Keratinocyte (primary cell): Measurements from ENCODE around the gene HSD17B2. TPM values are rescaled to one million over a fixed set of nuclear protein-coding genes. Genes with fewer than 3 reads are reported as not detected.

Source experiments
- DNase-seq: peaks from one replicate; pipeline ENCODE4 v3.0.0-alpha.2; 2011; ENCODE audit warnings: low read depth, missing footprints, low spot score
- FAIRE-seq: peaks from 2 replicates; lab custom pipeline; 2011; peaks lifted over from hg19 to GRCh38; lab: Jason Lieb, UNC
- H2AFZ ChIP-seq: 2 replicates; pipeline ENCODE4 v1.6.0; 2012; ENCODE audit warnings: low read length, control low read depth, inconsistent platforms; ENCODE audit not compliant: control insufficient read depth
- H3K27ac ChIP-seq: 2 replicates; pipeline ENCODE4 v1.5.1; 2011; ENCODE audit warnings: low read length; ENCODE audit not compliant: control insufficient read depth, insufficient read depth
- H3K27me3 ChIP-seq: 3 replicates; pipeline ENCODE4 v1.6.0; 2011; ENCODE audit warnings: low read length; ENCODE audit not compliant: control insufficient read depth, insufficient read depth; ENCODE audit errors: extremely low read depth
- H3K36me3 ChIP-seq, 2 experiments: 2 replicates in 1 of 2; 3 replicates in 1 of 2; pipeline ENCODE4 v1.5.1; 2011; ENCODE audit warnings: low read length in 2 of 2, mild to moderate bottlenecking in 1 of 2; ENCODE audit not compliant: control insufficient read depth in 2 of 2, insufficient read depth in 2 of 2; ENCODE audit errors: extremely low read depth in 1 of 2
- H3K4me1 ChIP-seq: 3 replicates; pipeline ENCODE4 v1.5.1; 2011; ENCODE audit warnings: low read length; ENCODE audit not compliant: control insufficient read depth, insufficient read depth; ENCODE audit errors: extremely low read depth
- H3K4me2 ChIP-seq: 3 replicates; pipeline ENCODE4 v1.6.0; 2011; ENCODE audit warnings: low read depth, low read length; ENCODE audit not compliant: control insufficient read depth, insufficient read depth; ENCODE audit errors: extremely low read depth
- H3K4me3 ChIP-seq, 3 experiments: fragments of 200-600 bp in 1 of 3; sonication (generic) in 1 of 3; 2 replicates in 2 of 3; 3 replicates in 1 of 3; pipeline ENCODE4 v1.5.1; 2011 to 2016; ENCODE audit warnings: low read length in 3 of 3, mild to moderate bottlenecking in 3 of 3, control low read depth in 2 of 3, inconsistent platforms in 1 of 3, low read depth in 1 of 3, mixed read lengths in 1 of 3, mixed run types in 1 of 3, moderate library complexity in 1 of 3; ENCODE audit not compliant: control insufficient read depth in 2 of 3, insufficient read depth in 2 of 3; ENCODE audit errors: extremely low read depth in 1 of 3
- H3K79me2 ChIP-seq: 2 replicates; pipeline ENCODE4 v1.6.0; 2012; ENCODE audit warnings: low read length; ENCODE audit not compliant: control insufficient read depth, insufficient read depth
- H3K9ac ChIP-seq: 3 replicates; pipeline ENCODE4 v1.6.0; 2011; ENCODE audit warnings: low read length; ENCODE audit not compliant: control insufficient read depth, insufficient read depth; ENCODE audit errors: extremely low read depth
- H3K9me1 ChIP-seq: 3 replicates; pipeline ENCODE4 v1.6.0; 2011; ENCODE audit warnings: low read length; ENCODE audit not compliant: control insufficient read depth, insufficient read depth; ENCODE audit errors: extremely low read depth
- H3K9me3 ChIP-seq: 2 replicates; pipeline ENCODE4 v1.5.1; 2012; ENCODE audit warnings: low read depth, low read length; ENCODE audit not compliant: control insufficient read depth
- H4K20me1 ChIP-seq: 3 replicates; pipeline ENCODE4 v1.6.0; 2011; ENCODE audit warnings: low read length; ENCODE audit not compliant: control insufficient read depth, insufficient read depth; ENCODE audit errors: extremely low read depth
- CTCF ChIP-seq, 3 experiments: IDR thresholded peaks in 1 of 3; conservative IDR thresholded peaks in 1 of 3; optimal IDR thresholded peaks in 1 of 3; 2 replicates in 2 of 3; 3 replicates in 1 of 3; pipeline versions ENCODE3 to v1.5.1; 2011; ENCODE audit warnings: low read length in 3 of 3, mild to moderate bottlenecking in 3 of 3, moderate library complexity in 2 of 3, control low read depth in 1 of 3, inconsistent platforms in 1 of 3; ENCODE audit not compliant: insufficient read depth in 2 of 3; ENCODE audit errors: extremely low read depth in 1 of 3
- EZH2 ChIP-seq: IDR thresholded peaks from one replicate; pipeline ENCODE4 v1.6.1; 2012; ENCODE audit warnings: inconsistent platforms, mild to moderate bottlenecking, low read length, moderate library complexity
- dilution Hi-C: fragments of 300-500 bp; cut with MboI; formaldehyde crosslinking; loops from one replicate; pipeline ENCODE4 v1.7.0; 2020; ENCODE audit warnings: low sequenced_read_pairs; ENCODE audit not compliant: extremely low pct_ligation_motif_present
- polyA plus RNA-seq, 5 experiments: library from polyadenylated mRNA; depleted of rRNA in 3 of 5; stranded (reverse) in 3 of 5; stranded (forward) in 1 of 5; unstranded in 1 of 5; fragments of >200 nt; gene quantifications; 1 replicate in 1 of 5; 2 replicates in 3 of 5; 3 replicates in 1 of 5; pipeline versions ENCODE4 v1.2.1 to v1.2.3, GENCODE V29; 2011 to 2012; ENCODE audit warnings: missing spikeins in 2 of 5, low read depth in 1 of 5, low replicate concordance in 1 of 5

The HSD17B2 gene
- polyA plus RNA-seq, 1 donor (not counting 4 experiments of a cell fraction or from before 2014, with no cell fraction given), result 3.1 TPM

- H3K79me2 ChIP-seq, result no peaks in the 10 kb centered on the region
- H3K36me3 ChIP-seq, result peaks cover 0 to 5% of the 10 kb centered on the region in 2 experiments
- no peak overlapping the region for H3K9ac ChIP-seq
- no peaks in the 10 kb centered on the region for H3K9me3 ChIP-seq
- H2AFZ ChIP-seq, result no peak overlapping the region
- peaks cover 3% of the 10 kb centered on the region for H4K20me1 ChIP-seq
- no peak overlapping the region for H3K4me3 ChIP-seq
- no peak overlapping the region for H3K4me2 ChIP-seq
- no peaks in the 10 kb centered on the region for H3K27me3 ChIP-seq
- TF ChIP-seq CTCF (optimal IDR thresholded peaks at IDR 0.05 in 1 of 3, IDR thresholded peaks at IDR 0.05 in 1 of 3, conservative IDR thresholded peaks at IDR 0.05 in 1 of 3; ENCODE audit: extremely low read depth in 1 of 3, insufficient read depth in 2 of 3, low read length in 3 of 3) (peak; percentile 52 to 59 (median 57)), EZH2 (no peak)
- no peak overlapping the region for H3K27ac ChIP-seq
- FAIRE-seq, result no peak
- DNase-seq, result no peak
- dilution Hi-C loops, result no loop called here
- H3K4me1 ChIP-seq, result peaks cover 16% of the 10 kb centered on the region
- peaks cover 3% of the 10 kb centered on the region for H3K9me1 ChIP-seq
Measured at GRCh38 chr16:81994485-81994884, 40.6 kb upstream of the HSD17B2 start.

- dilution Hi-C loops, result no loop called here
- no peak overlapping the region for H3K9ac ChIP-seq
Measured at GRCh38 chr16:81995651-81996050, 39.4 kb upstream of the HSD17B2 start.

More at GRCh38 chr16:81995651-81996050, 39.4 kb upstream of the HSD17B2 start:
- H3K27me3 ChIP-seq, result no peaks in the 10 kb centered on the region
- peaks cover 16% of the 10 kb centered on the region for H3K4me1 ChIP-seq
- peaks cover 3% of the 10 kb centered on the region for H4K20me1 ChIP-seq
- DNase-seq (no peak), FAIRE-seq (no peak)
- H3K79me2 ChIP-seq, result no peaks in the 10 kb centered on the region
- H3K4me3 ChIP-seq, result no peak overlapping the region
- no peak overlapping the region for H3K4me2 ChIP-seq
- H3K36me3 ChIP-seq, result peaks cover 0 to 10% of the 10 kb centered on the region in 2 experiments
- peaks cover 3% of the 10 kb centered on the region for H3K9me1 ChIP-seq
- no peak overlapping the region for H3K27ac ChIP-seq
- H2AFZ ChIP-seq, result no peak overlapping the region
- TF ChIP-seq EZH2 (no peak), CTCF (optimal IDR thresholded peaks at IDR 0.05 in 1 of 3, IDR thresholded peaks at IDR 0.05 in 1 of 3, conservative IDR thresholded peaks at IDR 0.05 in 1 of 3; ENCODE audit: extremely low read depth in 1 of 3, insufficient read depth in 2 of 3, low read length in 3 of 3) (no peak)
- no peaks in the 10 kb centered on the region for H3K9me3 ChIP-seq
